SKM-1 (cell line): ENCODE results near the gene SCYGR2.

Experiments used
- DNase-seq: peaks from one replicate; lab custom pipeline; 2025; ENCODE audit not compliant: unreplicated experiment; lab: John Stamatoyannopoulos, UW

The SCYGR2 gene

GRCh38 chr2:227612546-227613271, 14.0 kb downstream of the SCYGR2 start:
- no peak for DNase-seq

GRCh38 chr2:227613272-227613660, 14.6 kb downstream of the SCYGR2 start:
- DNase-seq, result no peak

GRCh38 chr2:227614246-227614645, 15.6 kb downstream of the SCYGR2 start:
- DNase-seq, result no peak

GRCh38 chr2:227614740-227615139, 16.0 kb downstream of the SCYGR2 start, which contains the start of gene SCYGR3:
SCYGR3 (minus strand) TSS chr2:227614840; CDS start chr2:227614840, 0 bp downstream.
- no peak for DNase-seq

GRCh38 chr2:227615181-227615580, 16.5 kb downstream of the SCYGR2 start:
- DNase-seq, result no peak

- no peak for DNase-seq
Observed at GRCh38 chr2:227615906-227616305, 17.2 kb downstream of the SCYGR2 start.

GRCh38 chr2:227616631-227617030, 17.9 kb downstream of the SCYGR2 start:
- no peak for DNase-seq

GRCh38 chr2:227617316-227618230, 18.9 kb downstream of the SCYGR2 start, which contains the start of gene SCYGR4:
SCYGR4 (plus strand) TSS chr2:227617498; CDS start chr2:227617498, 0 bp downstream.
- no peak for DNase-seq

GRCh38 chr2:227623226-227623625, 24.5 kb downstream of the SCYGR2 start:
- no peak for DNase-seq

- no peak for DNase-seq
Observed at GRCh38 chr2:227625420-227625819, 26.7 kb downstream of the SCYGR2 start.

GRCh38 chr2:227626580-227627151, 28.0 kb downstream of the SCYGR2 start:
- no peak for DNase-seq

GRCh38 chr2:227627769-227628168, 29.1 kb downstream of the SCYGR2 start:
- DNase-seq, result no peak

- DNase-seq, result no peak
Observed at GRCh38 chr2:227629435-227629834, 30.7 kb downstream of the SCYGR2 start.

- no peak for DNase-seq
Observed at GRCh38 chr2:227630322-227630721, 31.6 kb downstream of the SCYGR2 start.

- no peak for DNase-seq
Observed at GRCh38 chr2:227632827-227633226, 34.1 kb downstream of the SCYGR2 start.

GRCh38 chr2:227634201-227634600, 35.5 kb downstream of the SCYGR2 start:
- no peak for DNase-seq

GRCh38 chr2:227642656-227643055, 44.0 kb downstream of the SCYGR2 start:
- DNase-seq, result no peak

GRCh38 chr2:227643990-227644551, 45.4 kb downstream of the SCYGR2 start:
- no peak for DNase-seq
